ENCODE results near the gene TEP1. TPM values are rescaled to one million over a fixed set of nuclear protein-coding genes. Genes with fewer than 3 reads are reported as not detected.

Gene TEP1
- total and polyA plus RNA-seq, 2 experiments from 2014 or later: 3.0 to 8.5 TPM

DNA sequence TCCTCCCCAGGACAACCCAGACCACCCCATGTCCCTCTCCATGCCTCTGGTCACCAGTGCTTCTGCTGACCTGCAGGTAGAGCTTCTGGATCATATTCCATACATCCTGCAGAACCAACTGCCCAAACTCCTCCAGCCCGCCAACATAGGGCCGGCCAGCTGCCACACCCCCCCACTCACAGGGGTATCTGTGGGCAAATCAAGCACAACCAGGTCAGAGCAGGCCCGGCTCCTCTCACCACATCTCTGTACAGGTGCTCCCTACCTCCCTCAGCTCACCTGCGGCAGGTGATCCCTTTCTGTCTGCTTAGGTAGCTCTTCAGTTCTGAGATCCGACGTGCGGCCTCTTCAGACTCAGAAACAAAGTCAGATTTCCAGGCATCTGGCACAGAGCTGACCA, 29.0 kb downstream of the TEP1 start:
- no peak overlapping the region for H3K27ac ChIP-seq (ENCODE audit: low read depth)
- H3K79me2 ChIP-seq (replicated peaks; ENCODE audit: insufficient read depth): no peaks in the 10 kb centered on the region
- H3K4me2 ChIP-seq: no peak overlapping the region
- no peak for ATAC-seq
- Mint-ChIP-seq H3K9me3 (no peaks in the 10 kb centered on the region; the same call in 2 of the 3 replicates), H3K4me1 (peaks cover 6% of the 10 kb centered on the region; the same call in 2 of the 3 replicates), H3K36me3 (ENCODE audit: low read depth) (peaks cover 60% of the 10 kb centered on the region), H3K27ac (no peak overlapping the region), H3K4me3 (no peak overlapping the region), H3K27me3 (ENCODE audit: insufficient read depth, low read depth, poor library complexity) (peaks cover 14% of the 10 kb centered on the region)
- no peak for DNase-seq (ENCODE audit: low spot score)
- H4K20me1 ChIP-seq (replicated peaks; ENCODE audit: insufficient read depth): no peaks in the 10 kb centered on the region
- H3K4me3 ChIP-seq: no peak overlapping the region
- H3K36me3 ChIP-seq (ENCODE audit: insufficient read depth): peaks cover 7% of the 10 kb centered on the region; the same call in 1 of the 2 replicates
- no peaks in the 10 kb centered on the region for H3K27me3 ChIP-seq (ENCODE audit: insufficient read depth)
- TF ChIP-seq ZNF114 (CRISPR knock-in tag; IDR thresholded peaks at IDR 0.05) (no peak), ZNF331 (CRISPR knock-in tag; IDR thresholded peaks at IDR 0.05; ENCODE audit: low read depth) (no peak)
- no peaks in the 10 kb centered on the region for H3F3A ChIP-seq (replicated peaks; ENCODE audit: low read depth)
- no peak overlapping the region for H2AFZ ChIP-seq
- no peaks in the 10 kb centered on the region for H3K4me1 ChIP-seq (ENCODE audit: insufficient read depth)
- no peaks in the 10 kb centered on the region for H3K9me2 ChIP-seq (ENCODE audit: insufficient read depth)

GRCh38 chr14:20383636-20384035, 29.7 kb downstream of the TEP1 start:
- Histone ChIP-seq H3K4me2 (no peak overlapping the region), H3K79me2 (replicated peaks; ENCODE audit: insufficient read depth) (no peaks in the 10 kb centered on the region), H4K20me1 (replicated peaks; ENCODE audit: insufficient read depth) (no peaks in the 10 kb centered on the region), H3K27ac (ENCODE audit: low read depth) (no peak overlapping the region), H3K36me3 (ENCODE audit: insufficient read depth) (peaks cover 6% of the 10 kb centered on the region; the same call in 1 of the 2 replicates), H3K4me1 (ENCODE audit: insufficient read depth) (no peaks in the 10 kb centered on the region), H3K4me3 (no peak overlapping the region), H2AFZ (no peak overlapping the region), H3K27me3 (ENCODE audit: insufficient read depth) (no peaks in the 10 kb centered on the region), H3K9me2 (ENCODE audit: insufficient read depth) (no peaks in the 10 kb centered on the region), H3F3A (replicated peaks; ENCODE audit: low read depth) (no peaks in the 10 kb centered on the region)
- Mint-ChIP-seq H3K4me1 (peaks cover 6% of the 10 kb centered on the region; the same call in 2 of the 3 replicates), H3K36me3 (ENCODE audit: low read depth) (peaks cover 58% of the 10 kb centered on the region), H3K27ac (no peak overlapping the region), H3K4me3 (no peak overlapping the region), H3K27me3 (ENCODE audit: insufficient read depth, low read depth, poor library complexity) (peaks cover 14% of the 10 kb centered on the region), H3K9me3 (no peaks in the 10 kb centered on the region; the same call in 2 of the 3 replicates)
- DNase-seq (ENCODE audit: low spot score): no peak
- no peak for ATAC-seq
- TF ChIP-seq POLR2AphosphoS5 (IDR thresholded peaks at IDR 0.05; ENCODE audit: low read depth) (no peak), JUNB (IDR thresholded peaks at IDR 0.05; ENCODE audit: unreplicated experiment) (no peak), NANOG (IDR thresholded peaks at IDR 0.05; ENCODE audit: borderline replicate concordance) (no peak), ZNF462 (CRISPR knock-in tag; IDR thresholded peaks at IDR 0.05) (no peak), CREB1 (CRISPR knock-in tag; IDR thresholded peaks at IDR 0.05; ENCODE audit: low read depth) (no peak), EZH2phosphoT487 (IDR thresholded peaks at IDR 0.05; ENCODE audit: unreplicated experiment) (no peak), EZH2 (IDR thresholded peaks at IDR 0.05; ENCODE audit: low read depth, unreplicated experiment) (no peak), REST (IDR thresholded peaks at IDR 0.05; ENCODE audit: unreplicated experiment) (no peak), STAT1 (IDR thresholded peaks at IDR 0.05; ENCODE audit: unreplicated experiment) (no peak), ZNF114 (CRISPR knock-in tag; IDR thresholded peaks at IDR 0.05) (no peak), ETS1 (IDR thresholded peaks at IDR 0.05) (no peak), ZNF331 (CRISPR knock-in tag; IDR thresholded peaks at IDR 0.05; ENCODE audit: low read depth) (no peak)
